ENCODE results near the gene B2M.
"Not testable (repeated sequence)": the region's sequence is repeated elsewhere in the genome, so short reads cannot be mapped to it uniquely, and the experiment has no call there.

The B2M gene

DNA sequence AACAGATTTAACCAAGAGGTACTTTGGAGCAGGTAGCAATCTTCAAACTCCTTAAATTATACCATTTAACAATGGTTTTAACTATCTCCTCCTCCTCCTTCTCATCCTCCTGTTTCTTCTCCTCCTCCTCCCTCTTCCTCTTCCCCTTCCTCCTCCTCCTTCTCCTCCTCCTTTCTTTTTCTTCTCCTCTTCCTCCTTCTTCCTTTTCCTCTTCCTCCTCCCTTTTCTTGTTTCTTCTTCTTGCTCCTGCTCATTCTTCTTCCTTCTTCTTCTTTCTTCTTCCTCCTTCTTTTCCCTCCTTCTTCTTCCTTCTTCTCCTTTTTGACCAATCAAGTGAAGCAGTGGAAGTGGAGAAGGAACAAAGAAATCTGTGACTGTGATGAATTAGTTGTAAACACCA is 14.3 kb upstream of the B2M start:
- in situ Hi-C loops (cut with HindIII; ENCODE audit: low sequenced_read_pairs) = no loop called here

DNA sequence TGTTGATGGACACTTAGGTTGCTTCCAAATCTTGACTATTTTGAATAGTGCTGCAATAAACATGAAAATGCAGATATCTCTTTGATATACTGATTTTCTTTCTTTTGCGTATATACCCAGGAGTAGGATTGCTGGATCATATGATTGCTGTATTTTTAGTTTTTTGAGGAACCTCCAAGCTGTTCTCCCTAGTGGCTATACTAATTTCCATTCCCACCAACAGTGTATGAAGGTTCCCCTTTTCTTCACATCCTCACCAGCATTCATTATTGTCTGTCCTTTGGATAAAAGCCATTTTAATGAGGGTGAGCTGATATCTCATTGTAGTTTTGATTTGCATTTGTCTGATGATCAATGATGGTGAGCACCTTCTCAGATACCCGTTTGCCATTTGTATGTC is 12.7 kb upstream of the B2M start:
- in situ Hi-C loops (cut with HindIII; ENCODE audit: low sequenced_read_pairs) = no loop called here

DNA sequence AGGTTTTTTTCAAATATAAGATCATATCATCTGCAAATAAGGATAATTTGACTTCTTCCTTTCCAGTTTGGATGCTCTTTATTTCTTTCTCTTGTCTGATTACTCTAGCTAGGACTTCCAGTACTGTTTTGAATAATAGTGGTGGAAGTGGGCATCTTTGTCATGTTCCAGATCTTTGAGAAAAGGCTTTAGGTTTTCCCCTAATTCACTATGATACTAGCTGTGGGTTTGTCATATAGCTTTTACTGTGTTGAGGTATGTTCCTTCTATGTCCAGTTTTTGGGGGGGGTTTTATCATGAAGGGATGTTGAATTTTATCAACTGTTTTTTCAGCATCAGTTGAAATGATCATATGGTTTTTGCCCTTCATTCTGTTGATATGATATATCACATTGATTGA is 10.6 kb upstream of the B2M start:
- in situ Hi-C loops (cut with HindIII; ENCODE audit: low sequenced_read_pairs) = not testable (repeated sequence)

DNA sequence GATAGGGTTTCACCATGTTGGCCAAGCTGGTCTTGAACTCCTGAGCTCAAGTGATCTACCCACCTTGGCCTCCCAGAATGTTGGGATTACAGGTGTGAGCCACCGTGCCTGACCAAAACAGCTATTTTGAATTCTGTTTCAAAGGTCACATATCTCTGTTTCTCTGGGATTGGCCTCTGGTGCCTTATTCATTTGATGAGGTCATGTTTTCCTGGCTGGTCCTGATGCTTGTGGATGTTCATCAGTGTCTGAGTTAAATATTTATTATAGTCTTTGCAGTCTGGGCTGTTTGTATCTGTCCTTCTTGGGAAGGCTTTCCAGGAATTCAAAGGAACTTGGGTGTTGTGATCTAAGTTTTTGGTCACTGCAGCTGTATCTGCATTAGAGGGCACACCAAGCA is 5.3 kb upstream of the B2M start:
- in situ Hi-C loops (cut with HindIII; ENCODE audit: low sequenced_read_pairs) = no loop called here

DNA sequence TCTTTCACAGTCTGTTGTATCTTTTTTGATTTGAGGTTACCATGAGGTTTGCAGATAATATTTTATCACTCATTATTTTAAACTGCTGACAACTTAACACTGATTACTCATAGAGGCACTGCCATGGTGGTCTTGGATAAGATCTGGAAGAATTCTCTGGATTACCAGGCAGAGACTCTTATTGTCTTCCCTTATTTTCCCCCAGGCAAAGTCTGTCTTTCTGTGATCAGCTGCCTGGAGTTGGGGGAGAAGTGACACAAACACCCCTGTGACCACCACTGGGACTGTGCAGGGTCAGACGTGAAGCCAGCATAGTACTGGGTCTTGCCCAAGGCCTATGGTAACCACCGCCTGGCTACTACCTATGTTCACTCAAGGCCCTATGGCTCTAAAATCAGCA is 4.9 kb upstream of the B2M start:
- in situ Hi-C loops (cut with HindIII; ENCODE audit: low sequenced_read_pairs) = no loop called here

DNA sequence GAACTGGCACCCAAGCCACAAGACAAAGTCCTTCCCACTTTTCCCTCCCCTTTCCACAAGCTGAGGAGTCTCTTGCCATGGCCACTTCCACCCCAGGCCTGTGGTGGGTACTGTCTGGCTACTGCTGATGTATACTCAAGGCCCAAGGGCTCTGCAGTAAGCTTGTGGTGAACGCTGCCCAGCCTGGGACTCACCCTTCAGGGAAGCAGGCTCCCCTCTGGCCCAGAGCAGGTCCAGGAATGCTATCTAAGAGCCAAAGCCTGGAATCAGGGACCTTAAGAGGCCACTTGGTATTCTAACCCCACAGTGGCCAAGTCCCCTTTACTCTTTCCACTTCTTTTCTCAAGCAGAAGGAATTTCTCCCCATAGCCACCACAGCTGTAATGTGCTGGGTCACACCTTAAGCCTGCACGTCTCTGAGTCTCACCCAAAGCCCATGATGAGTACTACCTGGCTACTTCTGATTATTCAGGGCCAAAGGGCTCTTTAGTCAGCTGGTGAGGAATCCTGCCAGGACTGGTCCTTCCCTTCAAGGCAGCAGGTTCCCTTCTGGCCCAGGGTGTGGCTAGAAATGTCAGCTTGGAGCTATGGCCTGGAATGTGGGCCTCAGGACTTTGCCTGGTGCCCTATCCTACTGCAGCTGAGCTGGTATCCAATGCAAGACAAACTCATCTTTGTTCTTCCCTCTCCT is 4.2 kb upstream of the B2M start:
- in situ Hi-C loops (cut with HindIII; ENCODE audit: low sequenced_read_pairs) = no loop called here

DNA sequence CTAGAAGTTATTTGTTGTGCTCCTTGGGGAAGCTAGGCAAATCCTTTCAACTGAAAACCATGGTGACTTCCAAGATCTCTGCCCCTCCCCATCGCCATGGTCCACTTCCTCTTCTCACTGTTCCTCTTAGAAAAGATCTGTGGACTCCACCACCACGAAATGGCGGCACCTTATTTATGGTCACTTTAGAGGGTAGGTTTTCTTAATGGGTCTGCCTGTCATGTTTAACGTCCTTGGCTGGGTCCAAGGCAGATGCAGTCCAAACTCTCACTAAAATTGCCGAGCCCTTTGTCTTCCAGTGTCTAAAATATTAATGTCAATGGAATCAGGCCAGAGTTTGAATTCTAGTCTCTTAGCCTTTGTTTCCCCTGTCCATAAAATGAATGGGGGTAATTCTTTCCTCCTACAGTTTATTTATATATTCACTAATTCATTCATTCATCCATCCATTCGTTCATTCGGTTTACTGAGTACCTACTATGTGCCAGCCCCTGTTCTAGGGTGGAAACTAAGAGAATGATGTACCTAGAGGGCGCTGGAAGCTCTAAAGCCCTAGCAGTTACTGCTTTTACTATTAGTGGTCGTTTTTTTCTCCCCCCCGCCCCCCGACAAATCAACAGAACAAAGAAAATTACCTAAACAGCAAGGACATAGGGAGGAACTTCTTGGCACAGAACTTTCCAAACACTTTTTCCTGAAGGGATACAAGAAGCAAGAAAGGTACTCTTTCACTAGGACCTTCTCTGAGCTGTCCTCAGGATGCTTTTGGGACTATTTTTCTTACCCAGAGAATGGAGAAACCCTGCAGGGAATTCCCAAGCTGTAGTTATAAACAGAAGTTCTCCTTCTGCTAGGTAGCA is 851 bp upstream of the B2M start:
- in situ Hi-C loops (cut with HindIII; ENCODE audit: low sequenced_read_pairs) = no loop called here

DNA sequence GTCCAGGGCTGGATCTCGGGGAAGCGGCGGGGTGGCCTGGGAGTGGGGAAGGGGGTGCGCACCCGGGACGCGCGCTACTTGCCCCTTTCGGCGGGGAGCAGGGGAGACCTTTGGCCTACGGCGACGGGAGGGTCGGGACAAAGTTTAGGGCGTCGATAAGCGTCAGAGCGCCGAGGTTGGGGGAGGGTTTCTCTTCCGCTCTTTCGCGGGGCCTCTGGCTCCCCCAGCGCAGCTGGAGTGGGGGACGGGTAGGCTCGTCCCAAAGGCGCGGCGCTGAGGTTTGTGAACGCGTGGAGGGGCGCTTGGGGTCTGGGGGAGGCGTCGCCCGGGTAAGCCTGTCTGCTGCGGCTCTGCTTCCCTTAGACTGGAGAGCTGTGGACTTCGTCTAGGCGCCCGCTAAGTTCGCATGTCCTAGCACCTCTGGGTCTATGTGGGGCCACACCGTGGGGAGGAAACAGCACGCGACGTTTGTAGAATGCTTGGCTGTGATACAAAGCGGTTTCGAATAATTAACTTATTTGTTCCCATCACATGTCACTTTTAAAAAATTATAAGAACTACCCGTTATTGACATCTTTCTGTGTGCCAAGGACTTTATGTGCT is 527 bp downstream of the B2M start:
- in situ Hi-C loops (cut with HindIII; ENCODE audit: low sequenced_read_pairs) = no loop called here

DNA sequence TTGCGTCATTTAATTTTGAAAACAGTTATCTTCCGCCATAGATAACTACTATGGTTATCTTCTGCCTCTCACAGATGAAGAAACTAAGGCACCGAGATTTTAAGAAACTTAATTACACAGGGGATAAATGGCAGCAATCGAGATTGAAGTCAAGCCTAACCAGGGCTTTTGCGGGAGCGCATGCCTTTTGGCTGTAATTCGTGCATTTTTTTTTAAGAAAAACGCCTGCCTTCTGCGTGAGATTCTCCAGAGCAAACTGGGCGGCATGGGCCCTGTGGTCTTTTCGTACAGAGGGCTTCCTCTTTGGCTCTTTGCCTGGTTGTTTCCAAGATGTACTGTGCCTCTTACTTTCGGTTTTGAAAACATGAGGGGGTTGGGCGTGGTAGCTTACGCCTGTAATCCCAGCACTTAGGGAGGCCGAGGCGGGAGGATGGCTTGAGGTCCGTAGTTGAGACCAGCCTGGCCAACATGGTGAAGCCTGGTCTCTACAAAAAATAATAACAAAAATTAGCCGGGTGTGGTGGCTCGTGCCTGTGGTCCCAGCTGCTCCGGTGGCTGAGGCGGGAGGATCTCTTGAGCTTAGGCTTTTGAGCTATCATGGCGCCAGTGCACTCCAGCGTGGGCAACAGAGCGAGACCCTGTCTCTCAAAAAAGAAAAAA is 1.2 kb downstream of the B2M start:
- in situ Hi-C loops (cut with HindIII; ENCODE audit: low sequenced_read_pairs) = no loop called here

GRCh38 chr15:44713006-44713966 is 2.0 kb downstream of the B2M start:
- in situ Hi-C loops (cut with HindIII; ENCODE audit: low sequenced_read_pairs) = no loop called here

GRCh38 chr15:44715142-44715796 is 4.0 kb downstream of the B2M start:
- in situ Hi-C loops (cut with HindIII; ENCODE audit: low sequenced_read_pairs) = no loop called here

DNA sequence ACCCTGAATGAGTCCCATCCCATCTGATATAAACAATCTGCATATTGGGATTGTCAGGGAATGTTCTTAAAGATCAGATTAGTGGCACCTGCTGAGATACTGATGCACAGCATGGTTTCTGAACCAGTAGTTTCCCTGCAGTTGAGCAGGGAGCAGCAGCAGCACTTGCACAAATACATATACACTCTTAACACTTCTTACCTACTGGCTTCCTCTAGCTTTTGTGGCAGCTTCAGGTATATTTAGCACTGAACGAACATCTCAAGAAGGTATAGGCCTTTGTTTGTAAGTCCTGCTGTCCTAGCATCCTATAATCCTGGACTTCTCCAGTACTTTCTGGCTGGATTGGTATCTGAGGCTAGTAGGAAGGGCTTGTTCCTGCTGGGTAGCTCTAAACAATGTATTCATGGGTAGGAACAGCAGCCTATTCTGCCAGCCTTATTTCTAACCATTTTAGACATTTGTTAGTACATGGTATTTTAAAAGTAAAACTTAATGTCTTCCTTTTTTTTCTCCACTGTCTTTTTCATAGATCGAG is 4.5 kb downstream of the B2M start:
- in situ Hi-C loops (cut with HindIII; ENCODE audit: low sequenced_read_pairs) = no loop called here

DNA sequence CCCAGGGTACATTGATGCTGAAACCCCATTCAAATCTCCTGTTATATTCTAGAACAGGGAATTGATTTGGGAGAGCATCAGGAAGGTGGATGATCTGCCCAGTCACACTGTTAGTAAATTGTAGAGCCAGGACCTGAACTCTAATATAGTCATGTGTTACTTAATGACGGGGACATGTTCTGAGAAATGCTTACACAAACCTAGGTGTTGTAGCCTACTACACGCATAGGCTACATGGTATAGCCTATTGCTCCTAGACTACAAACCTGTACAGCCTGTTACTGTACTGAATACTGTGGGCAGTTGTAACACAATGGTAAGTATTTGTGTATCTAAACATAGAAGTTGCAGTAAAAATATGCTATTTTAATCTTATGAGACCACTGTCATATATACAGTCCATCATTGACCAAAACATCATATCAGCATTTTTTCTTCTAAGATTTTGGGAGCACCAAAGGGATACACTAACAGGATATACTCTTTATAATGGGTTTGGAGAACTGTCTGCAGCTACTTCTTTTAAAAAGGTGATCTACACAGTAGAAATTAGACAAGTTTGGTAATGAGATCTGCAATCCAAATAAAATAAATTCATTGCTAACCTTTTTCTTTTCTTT is 5.8 kb downstream of the B2M start:
- in situ Hi-C loops (cut with HindIII; ENCODE audit: low sequenced_read_pairs) = no loop called here

- in situ Hi-C loops (cut with HindIII; ENCODE audit: low sequenced_read_pairs) = no loop called here
Observed at GRCh38 chr15:44718180-44718926, 7.0 kb downstream of the B2M start.

GRCh38 chr15:44718927-44719292 is 7.6 kb downstream of the B2M start:
- in situ Hi-C loops (cut with HindIII; ENCODE audit: low sequenced_read_pairs) = no loop called here

- in situ Hi-C loops (cut with HindIII; ENCODE audit: low sequenced_read_pairs) = no loop called here
Observed at GRCh38 chr15:44719293-44719999, 8.1 kb downstream of the B2M start.

DNA sequence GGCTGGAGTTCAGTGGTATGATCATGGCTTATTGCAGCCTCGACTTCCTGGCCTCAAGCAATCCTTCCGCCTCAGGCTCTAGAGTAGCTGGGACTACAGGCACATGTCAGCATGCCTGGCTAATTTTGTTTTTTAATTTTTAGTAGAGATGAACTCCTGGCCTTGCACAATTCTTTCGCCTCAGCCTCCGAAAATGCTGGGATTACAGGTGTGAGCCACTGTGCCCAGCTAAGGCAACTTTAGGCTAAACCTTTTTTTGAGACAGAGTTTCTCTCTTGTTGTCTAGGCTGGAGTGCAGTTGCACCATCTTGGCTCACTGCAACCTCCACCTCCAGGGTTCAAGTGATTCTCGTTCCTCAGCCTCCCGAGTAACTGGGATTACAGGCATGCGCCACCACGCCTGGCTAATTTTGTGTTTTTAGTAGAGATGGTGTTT is 8.7 kb downstream of the B2M start:
- in situ Hi-C loops (cut with HindIII; ENCODE audit: low sequenced_read_pairs) = not testable (repeated sequence)
